Renal cortical epithelial cell (primary cell): ENCODE measurements around the gene RGS4. TPM values are rescaled to one million over a fixed set of nuclear protein-coding genes. Genes with fewer than 3 reads are reported as not detected.

Experiments used
- DNase-seq: peaks from one replicate; pipeline ENCODE4 v3.0.0-alpha.2; 2011; ENCODE audit warnings: low read depth
- total RNA-seq: library from RNA; depleted of rRNA; stranded (reverse); fragments of >200 nt; gene quantifications from 2 replicates; pipeline ENCODE4 v1.2.3, GENCODE V29; 2014

RGS4 gene
- 1.0 and 3.3 TPM in 2 replicates for total RNA-seq

DNA sequence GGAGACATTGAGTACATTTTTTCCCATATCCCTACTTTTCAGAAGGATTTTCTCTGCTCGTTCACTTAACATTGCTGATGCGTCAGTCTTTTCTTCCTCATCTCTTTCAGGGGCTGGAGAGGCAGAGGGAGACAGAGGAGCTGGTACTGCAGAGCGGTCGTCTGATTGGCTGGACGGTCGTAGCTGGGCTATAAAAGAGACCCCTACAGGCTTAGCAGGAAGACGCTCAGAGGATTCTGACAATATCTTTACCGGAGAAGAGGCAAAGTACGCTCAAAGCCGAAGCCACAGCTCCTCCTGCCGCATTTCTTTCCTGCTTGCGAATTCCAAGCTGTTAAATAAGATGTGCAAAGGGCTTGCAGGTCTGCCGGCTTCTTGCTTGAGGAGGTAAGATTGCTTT is at the start of gene RGS4:
Gene RGS4 (plus strand): TSS at position 220 of the 400 bp plus-strand sequence. CDS start 124 bp downstream, at position 344.
- peak; percentile 86 for DNase-seq

DNA sequence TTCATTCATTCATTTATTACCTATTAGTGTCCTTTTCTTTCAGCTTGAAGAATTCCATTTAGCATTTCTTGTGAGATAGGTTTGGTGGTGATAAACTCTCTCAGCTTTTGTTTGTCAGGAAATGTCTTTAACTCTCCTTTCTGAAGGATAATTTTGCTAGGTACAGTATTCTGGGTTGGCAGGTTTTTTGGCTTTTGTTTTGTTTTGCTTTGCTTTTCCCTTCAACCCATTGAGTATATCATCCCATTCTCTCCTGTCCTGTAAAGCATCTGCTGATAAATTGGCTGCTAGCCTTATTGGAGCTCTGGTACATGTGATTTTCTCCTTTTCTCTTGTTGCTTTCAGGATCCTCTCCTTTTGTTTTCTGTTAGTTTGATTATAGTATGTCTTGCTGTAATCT is 47.0 kb upstream of the RGS4 start:
- no peak for DNase-seq

DNA sequence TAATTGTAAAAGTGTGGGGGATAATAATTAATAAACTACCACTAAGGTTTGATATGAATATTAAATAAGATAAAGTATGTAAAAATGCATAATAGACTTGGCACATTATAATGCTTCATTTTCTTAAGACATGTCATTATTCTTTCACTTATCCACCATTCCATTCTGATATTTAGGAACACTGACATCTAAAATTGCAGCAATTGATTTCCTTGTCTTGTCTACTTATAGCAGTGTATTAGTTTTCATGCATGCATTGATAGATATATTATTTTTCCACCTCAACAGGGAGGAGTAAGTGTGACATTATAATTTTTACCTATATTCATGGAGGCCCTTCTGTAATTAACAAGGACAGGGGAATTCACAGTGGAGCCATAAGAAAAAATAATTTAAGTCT is 41.6 kb upstream of the RGS4 start:
- DNase-seq = no peak

DNA sequence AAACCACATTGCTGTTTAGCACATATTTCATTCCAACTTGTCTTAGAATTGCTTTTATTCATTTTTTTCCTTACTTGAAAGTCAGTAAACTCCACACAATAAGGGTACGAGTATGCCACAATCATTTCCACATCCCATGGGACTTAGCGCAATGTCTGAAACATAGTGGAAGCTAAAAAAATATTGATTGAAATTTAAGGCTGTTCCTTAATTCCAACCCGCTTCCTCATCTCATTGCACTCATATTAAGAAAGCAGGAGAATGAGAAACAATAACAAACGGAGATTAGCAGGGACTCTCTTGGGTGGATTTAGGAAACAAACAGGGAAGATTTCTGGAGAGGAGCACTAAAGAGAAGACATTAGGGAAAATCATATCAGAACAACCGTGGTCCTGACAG is 39.3 kb upstream of the RGS4 start:
- no peak for DNase-seq

DNA sequence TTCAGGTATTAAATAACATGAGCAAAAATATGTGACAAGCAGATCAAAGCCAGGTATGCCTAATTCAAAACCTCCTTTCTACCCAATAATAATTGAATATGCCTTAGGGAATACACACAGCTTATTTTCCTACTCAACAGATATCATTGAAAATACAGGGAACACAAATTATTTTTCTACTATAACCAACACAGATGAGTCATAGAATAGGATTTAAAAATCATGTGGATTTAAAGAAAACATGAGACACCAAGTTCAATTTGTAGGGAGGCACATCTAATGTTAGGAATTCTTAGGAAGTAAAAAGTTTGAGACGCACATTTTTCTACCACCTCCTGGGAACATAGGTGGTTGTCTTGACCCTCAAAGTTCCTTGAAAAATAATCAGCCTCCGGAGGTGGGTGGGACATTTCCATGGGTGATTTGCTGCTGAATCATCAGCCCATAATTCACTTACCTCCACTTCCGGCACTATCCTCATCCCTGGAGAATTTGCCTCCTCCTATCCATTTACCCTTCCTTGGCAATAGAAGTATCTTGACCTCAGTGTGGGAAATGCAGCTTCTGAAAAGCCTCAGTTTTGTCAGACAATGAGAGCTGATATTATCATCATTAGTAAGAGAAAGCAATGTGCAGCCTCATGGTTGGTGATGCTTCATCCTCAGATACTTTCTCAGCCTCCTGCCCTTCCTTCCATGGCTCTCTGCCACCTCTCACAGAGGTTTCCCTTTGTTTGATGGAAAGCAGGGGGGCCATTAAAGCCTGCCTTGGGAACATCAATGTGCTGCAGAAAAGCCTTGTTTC is 33.5 kb upstream of the RGS4 start:
- peak; percentile 98 for DNase-seq

DNA sequence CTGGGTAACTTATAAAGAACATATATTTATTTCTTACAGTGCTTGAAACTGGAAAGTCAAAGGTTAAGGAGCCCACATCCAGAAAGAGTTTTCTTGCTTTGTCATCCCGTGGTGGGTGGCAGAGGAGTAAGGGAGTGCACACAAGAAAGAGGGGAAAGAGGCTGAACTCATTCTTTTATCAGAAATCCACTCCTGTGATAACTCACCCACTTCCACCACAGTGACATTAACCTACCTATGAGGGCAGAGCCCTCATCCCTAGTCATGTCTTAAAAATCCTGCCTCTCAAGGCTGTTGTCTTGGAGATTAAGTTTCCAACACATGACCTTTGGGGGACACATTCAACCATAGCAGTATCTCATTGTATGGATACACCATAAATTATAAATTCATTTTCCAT is 32.5 kb upstream of the RGS4 start:
- DNase-seq = peak; percentile 46

DNA sequence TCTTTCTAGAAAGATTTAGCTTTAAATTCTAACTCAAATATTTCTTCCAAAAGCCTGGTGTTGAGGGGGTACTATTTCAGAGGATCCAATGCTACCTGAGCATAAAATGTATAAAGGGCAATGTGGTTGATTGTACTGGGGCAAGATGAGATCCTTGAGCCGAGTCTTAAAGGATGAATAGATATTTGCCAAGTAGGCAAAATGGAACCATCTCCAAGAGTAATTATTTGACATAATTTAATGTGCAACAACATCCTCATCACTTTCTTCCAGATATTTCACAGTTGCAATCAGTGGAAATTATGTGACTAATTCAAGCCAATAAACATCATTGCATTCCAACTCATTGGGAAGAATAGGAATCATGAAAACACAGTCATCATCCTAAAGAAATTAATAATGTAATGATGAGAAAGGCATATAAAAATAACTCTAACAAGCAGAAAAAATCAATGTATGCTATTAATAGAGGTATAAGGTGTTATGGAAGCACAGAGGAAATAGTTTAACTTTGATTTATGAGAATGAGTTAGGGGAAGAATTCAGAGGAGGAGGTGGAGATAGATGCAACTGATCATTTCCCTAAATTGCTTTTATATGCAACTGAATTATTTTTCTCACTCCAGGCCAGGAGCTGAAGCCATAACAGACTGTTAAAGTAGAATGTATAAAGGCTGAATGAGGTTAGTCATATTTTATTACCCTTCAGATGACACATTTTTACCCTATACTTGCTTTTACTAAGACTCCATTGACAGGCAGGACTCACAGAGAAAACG is 30.0 kb upstream of the RGS4 start:
- DNase-seq = no peak

DNA sequence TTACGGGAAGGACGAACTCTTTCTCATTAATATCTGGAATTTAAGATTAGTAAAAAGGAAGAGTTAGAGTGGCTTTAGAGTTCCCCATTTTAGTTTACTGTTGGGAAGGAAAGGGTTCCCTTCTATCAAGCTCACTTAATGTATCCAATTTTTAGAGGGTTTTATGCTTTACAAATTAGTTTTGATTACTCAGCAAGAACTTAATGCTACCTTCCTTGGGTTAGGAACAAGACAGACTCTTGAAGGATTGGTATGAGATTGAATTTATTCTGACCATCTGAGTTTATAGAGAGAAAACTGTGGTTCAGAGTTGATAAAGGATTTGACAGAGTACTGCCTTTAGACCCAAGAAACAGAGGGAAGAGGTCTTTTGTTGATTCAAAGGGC is 29.5 kb upstream of the RGS4 start:
- no peak for DNase-seq

DNA sequence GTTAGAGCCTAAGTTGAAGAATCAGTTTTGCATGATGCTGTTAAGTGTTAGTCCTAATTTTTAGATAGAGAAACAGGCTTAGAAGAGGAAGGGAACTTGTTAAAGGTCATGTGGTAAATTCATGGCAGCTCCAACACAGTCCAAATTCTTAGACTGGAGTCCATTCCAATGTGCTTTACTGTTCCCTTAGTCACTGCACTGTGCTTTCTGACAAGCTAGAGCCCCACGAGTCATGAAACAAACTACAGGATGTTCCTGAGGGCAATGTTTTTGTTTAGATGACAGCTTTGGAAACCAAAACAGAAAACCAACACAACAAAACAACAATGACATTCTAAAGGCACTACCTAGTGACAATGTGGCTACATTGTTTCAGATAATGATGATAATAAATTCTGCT is 23.1 kb upstream of the RGS4 start:
- DNase-seq = peak; percentile 61

DNA sequence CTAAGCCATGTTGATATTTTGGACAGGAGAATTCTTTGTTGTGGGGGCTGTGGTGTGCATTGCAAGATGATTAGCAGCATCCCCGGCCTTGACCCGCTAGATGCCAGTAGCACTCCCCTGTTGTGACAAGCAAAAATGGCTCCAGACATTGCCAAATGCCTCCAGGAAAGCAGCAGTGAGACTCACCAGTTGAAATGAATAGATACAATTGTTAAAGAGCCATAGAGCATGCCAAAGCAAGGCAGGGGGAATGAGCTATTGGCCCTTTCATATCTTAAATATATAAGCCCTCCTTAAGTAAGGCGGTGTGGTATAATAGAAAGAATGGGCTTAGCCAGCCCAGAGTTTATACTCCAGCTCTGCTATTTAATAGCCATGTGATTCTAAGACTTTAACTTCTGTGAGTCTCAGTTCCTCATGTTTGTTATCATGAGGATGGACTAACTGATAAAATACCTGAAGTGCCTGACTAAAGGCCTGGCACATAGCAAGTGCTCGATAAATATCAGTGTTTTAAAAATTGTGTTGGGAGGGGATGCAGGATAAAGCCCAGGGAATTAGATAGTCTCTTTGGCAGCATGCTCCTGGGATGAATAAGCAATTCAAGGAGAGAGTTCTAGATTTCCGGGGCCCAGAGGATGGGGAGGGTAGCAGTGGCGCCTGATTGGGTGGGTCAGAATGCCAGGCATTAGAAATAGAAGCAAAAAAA is 21.1 kb upstream of the RGS4 start:
- no peak for DNase-seq

DNA sequence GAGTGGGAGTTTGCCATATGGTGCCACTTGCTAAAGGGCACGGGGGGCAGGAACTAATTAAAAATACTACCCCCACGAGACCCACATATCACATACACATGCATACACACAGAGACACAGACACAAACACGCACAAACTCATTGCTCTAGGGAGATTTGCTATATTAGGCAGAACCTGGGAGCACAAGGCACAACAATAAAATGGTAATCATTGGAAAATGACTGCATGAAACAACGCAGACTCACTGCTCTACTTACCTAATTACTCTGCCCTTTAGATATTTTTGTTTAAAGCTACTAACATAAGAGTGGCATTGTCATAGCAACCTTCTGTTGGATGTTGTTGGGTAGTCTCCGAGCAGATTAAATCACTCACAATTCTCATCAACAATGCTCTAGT is 20.3 kb upstream of the RGS4 start:
- peak; percentile 53 for DNase-seq

DNA sequence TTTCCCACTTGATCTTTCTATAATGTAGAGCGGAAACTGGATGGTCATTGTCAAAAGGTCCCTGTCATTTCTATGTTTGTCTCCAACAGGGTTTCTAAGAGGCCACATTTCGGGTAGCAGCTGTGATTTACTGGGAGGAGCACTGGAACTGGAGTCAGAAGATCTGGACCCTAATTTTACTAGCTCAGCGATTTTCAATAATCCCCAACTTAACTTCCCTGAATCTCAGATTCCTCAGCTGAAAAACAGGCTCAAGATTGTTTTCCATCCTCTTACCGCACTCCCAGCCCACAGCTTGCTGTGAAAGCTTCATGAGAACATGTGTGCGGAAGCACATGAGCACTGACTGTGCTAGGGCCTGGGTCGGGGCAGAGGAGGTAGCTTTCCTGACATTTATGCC is 19.9 kb upstream of the RGS4 start:
- DNase-seq = no peak

DNA sequence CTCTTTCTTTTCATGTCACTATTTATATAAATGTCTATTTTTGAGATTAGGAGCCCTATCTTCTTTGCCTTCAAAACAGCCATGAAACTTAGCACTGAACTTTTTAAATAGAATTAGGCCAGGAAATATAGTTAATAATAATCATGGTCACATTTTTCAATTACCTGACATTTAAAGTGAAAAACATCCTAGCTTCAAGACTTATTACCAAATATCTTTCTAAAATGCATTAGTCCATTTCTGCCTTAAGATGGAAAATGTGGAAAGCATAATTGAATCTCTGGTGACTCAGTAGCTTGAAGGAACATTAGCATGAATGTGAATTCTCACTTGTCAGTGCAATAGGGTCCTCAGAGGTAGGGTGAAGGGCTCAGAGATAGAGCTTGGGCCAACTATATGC is 18.7 kb upstream of the RGS4 start:
- no peak for DNase-seq

DNA sequence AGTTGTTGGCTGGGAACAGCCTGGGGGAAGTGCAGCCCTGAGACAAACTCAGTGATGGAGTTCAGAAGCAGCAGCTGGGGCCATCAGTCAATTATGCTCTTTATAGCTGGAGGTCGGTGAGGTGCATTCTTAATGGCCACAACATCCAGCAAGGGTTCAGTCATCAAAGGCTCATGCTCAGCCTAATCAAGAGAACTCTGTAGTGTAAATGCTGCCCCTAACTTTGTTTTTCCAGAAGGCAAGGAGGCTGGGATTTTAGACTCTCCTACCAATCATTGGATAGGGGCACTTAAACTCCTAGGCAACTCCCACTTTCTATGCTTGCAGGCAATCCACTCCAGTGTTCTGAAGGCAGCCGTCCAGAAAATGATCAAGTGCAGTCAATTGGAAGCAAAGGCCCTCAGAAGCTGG is 15.0 kb upstream of the RGS4 start:
- DNase-seq = peak; percentile 33

DNA sequence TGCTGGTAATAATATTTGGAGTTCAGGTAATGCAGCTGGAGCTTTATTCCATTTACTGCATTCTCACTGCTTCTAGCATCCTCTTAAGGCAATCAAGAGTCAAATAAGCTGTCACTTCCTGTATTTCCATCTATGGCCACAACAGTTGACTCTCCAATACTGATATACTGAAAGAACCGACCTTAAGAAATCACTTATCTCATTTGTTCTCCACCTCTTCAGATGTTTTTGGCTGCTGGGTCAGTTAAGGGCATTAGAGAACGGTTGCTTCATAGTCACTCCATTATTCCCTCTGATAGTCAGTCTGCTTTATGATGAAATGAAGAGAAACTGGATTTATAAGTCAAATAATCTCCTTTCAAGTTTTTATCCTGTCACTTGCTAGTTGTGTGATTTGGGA is 14.2 kb upstream of the RGS4 start:
- DNase-seq = no peak

DNA sequence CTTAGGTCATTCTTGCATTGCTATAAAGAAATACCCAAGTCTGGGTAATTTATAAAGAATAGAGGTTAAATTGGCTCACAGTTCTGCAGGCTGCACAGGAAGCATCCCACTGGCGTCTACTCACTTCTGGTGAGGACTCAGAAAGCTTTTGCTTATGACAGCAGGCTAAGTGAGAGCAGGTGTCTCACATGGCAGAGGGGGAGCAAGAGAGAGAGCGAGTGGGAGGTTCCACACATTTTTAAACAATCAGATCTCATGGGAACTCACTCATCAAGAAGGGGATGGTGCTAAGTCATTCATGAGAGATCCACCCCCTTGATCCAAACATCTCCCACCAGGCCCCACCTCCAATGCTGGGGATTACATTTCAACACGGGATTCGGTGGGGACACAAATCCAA is 13.6 kb upstream of the RGS4 start:
- no peak for DNase-seq

DNA sequence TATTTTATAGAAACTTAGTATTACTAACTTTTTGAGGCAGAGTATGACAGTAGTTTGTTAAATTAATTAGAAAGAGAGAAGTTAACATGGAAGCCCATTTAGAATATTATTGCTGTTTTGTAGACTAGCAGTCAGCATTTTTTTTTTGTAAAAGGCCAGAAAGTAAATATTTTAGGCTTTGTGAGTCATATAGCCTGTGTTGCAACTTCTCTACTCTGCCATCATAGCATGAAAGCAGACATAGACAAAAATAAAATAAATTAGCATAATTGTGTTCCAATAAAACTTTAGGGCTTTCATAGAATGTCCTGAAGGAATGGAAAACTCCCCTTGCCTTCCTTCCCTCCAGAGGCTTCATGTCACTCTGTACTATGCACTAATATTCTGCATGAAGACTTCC is 12.3 kb upstream of the RGS4 start:
- DNase-seq = peak; percentile 62

DNA sequence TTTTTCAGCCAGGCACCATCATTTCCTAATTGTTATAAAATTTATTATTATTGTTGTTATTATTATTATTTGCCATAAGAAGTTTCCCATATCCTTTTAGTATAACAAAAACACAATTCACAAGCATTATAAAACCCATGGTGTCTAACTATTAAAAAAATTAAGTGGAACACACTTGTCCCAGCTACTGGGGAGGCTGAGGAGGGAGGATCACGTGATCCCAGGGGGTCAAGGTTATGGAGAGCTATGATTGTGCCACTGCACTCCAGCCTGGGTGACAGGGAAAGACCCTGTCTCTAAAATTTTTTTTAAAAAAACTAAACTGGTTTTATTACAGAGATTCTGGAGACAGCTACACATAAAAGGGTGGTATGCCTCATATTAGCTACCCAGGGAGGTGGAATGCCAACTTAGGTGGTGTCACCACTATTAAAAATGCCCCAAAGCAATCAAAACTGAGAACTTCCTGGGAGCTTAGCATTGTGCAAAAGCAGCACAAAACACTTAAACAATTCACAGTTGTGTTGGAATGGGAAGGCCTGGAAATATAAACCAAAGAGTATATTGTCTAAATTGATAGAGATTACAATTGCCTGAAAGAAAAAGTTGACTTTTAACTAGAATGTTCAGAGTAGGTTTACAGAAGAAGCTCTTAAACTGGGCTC is 8.7 kb upstream of the RGS4 start:
- peak; percentile 37 for DNase-seq

DNA sequence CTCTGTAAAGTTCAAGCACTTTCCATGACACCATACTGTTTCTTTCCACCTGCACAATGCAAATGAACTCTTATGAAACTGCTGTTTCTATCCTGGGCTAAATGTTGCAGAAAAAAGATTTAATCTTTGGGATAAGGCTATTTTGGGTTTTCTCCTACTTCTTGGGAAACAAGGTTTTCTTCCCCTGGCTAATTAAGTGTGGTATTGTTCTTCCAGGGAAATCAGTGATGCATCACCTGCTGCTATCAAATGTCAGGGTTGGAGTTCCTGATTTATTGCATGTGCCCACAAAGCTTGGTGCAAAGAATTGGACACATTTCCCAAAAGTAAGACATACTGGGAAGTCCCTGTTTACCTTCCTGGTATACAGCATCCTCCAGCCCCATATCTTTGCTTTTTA is 6.0 kb upstream of the RGS4 start:
- DNase-seq = peak; percentile 74

DNA sequence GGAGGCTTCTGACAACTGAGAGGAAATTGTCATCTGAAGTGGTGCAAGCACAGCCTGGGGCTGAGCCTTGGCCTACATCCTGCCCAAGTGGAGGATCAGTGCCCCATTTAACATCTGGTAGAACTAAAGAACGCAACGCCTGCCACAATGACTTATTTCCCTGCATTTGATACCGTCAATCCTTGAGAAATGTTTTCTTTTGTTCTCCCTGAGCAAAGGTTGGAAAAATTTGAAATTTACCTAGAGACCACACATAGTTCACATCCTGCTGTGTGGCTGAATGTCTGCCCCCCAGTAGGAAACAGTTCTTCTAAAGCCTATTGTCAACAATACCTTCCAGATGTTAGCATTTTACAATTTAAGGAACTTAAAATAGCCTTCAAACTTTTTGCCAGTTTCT is 5.6 kb upstream of the RGS4 start:
- DNase-seq = no peak

DNA sequence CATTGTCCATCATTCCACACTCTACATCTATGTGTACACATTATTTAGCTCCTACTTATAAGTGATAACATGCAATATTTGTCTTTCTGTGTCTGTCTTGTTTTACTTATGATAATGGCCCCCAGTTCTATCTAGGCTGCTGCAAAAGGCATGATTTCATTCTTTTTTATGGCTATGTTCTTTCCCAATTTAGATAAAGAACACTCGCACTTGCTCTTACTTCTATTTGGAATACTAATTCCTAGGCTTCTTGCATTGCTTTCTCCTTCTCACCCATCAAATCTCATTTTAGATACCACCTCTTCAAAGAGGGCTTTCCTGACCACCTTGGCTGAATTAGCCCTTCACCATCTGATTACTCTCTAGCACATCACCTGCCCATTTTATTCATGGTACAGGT is 3.0 kb upstream of the RGS4 start:
- no peak for DNase-seq

DNA sequence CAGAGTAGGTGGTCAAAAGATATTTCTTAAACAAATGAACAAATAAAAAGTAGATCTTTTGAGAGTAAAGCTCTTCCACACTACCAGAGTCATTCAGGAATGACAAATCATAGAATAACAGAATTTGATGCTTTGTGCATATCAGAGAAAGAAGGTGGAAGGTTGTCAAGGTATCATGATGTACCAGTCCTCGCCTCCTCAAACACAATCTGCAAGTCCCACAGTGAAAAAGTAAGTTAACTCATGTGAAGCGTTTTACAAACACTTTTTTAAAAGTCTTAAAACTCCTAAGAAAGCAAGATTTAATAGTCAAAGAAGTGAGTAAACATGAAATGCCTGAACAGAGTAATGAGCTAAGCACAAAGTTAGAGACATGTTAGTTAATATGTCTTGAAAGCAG is 2.5 kb upstream of the RGS4 start:
- DNase-seq = no peak
